Activated naive CD8-positive, alpha-beta T cell treated with anti-CD3 and anti-CD28 coated beads, Interleukin-2, amount 50 U/mL, for 16 hours (primary cell): ENCODE measurements around the gene TMEM247.

Experiments used
- DNase-seq: peaks from one replicate; pipeline ENCODE4 v3.0.0-alpha.2; 2020; ENCODE audit warnings: low read depth, low spot score

TMEM247 gene

DNA sequence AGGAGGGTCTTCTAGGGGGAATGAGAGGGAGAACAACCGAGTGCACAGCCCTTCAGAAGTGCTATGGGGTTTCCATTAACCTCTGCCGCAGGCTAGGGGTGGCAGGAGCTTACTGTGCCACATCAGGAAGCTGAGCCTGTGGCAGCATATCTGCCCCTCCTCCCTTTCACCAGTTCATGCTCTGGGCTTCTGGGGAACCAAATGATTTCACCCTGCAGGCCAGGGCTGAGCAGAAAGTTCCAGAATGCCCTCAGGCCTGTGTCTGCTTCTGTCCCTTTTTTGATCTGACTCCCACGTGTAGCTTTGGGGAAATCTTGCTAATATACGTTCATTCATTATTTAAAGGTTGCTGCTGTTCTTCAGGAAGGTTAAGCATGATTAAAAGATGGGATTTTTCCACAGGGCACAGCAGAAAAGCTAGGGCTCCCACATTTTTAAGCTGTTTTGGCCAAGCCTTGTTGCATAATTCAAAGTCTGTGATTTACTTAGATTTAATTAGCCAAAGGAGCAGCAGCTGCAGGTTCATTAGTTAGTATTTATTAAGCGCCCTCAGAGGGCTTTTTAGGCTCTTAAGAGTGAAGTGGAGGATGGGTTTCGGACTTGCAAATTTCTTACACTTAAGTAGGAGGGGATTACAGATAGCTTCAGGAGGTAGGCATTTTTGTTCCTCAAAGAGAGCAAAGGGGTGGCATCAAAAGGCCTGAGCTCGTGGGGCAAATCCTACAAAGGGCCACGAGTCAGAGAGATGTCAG is 10.2 kb downstream of the TMEM247 start:
- DNase-seq: no peak

DNA sequence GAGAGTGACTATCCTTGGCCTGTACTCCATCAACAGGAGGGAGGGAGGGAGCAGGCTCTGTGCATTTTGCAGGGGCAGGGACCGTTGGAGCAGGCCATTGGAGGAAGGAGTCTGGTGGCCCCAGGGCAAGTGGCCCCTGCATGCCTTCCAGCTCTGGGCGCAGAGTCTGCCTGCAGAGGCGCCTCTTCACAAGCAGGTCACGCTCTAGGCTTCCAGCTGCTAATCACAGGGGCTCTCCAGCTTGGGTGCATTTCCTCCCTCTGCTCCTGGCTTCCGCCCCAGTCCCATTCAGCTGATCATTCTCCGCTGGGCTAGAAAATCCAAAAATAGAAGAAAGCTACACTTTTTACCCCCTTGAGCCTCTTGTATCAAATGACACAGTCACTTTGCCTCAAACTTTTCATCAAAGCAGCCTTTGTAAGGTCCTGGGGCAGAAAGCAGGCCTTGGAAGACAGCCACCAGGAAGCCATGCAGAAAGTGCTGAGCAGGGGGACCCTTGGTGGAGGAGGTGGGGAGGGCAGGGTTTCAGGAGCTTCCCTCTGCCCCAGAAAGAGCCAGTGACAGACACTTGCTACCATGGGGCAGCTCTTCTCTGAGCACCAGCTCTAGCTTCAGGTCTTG is 11.3 kb downstream of the TMEM247 start:
- DNase-seq: no peak

DNA sequence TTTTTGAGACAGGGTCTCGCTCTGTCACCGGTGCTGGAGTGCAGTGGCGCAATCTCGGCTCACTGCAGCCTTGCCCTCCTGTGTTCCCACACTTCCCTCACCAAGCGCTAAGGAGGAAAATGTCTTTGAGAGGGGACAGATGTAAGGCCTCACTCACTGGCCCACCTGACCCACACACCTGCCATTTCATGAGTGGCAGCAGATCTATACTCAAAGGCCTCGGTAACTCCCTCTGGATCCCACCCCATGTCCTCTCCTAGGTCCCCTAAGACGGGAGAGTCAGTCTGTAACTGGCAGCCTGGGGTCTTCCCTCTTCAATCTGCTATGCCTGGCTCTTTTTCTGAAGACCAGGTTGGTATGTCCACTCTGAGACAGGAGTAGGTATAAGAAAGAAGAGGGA is 12.9 kb downstream of the TMEM247 start:
- no peak for DNase-seq

DNA sequence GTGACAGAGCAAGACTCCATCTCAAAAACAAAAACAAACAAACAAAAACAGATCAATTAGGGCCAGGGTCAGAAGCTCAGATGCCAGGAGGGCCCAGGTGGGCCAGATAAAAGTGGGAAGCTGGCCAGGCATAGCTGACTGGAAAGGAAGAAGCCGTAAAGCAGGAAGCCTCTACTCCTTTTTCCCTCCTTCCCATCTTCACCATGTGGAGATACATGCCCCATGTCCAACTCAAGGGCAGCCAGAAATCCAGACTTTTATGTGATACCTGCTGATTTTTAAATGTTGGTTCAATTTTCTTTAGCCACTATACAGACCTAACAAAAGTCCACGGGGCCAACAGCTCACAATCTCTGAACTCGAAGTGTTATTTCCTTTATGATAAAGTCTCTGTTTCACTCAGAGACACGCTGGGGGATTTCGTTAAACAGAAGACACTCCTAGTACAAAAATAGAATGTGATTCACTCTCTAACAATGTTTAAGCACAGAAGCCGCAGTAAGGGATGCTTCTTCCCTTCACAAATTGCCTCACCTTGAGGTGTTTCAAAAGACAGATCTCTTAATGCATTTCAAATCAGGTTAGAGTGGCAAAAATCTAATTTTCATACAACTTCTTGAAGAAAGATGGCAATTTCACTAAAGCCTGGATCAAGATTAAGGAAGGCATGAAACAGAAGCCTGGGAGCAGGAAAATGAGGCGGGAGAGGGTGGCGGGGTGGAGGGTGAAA is 14.0 kb downstream of the TMEM247 start:
- DNase-seq: no peak

DNA sequence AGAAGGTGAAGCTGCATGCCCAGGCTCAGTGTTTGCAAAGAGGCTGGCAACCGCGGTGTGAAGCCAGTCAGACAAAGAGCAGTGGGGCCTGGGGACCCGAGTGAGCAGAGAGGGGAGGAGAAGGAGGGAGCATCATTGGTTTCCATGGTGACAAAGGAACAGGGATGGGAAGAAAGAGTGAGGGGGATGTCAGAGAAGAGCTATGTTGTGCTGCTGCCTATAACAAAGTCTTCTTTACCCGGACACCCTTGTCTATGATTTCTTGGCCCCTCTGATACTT is 14.5 kb downstream of the TMEM247 start:
- no peak for DNase-seq

DNA sequence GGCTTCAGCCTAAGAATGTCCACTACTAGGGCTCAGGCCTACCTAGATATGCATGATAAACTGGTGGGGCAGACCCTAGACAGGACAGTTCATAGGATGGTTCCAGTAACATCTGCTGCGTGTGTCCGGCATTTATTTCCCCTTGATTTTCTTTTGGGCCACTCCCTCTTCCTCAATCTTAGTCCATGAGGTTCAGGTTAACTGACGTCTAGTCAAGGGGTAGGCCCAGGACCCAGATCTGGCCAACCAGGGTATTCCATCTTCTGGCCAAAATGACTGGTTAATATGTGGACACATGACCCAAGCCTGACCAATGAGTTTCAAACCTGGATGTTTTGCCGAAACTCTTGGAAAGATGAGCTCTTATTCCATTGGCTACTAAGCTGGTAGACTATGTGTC is 15.2 kb downstream of the TMEM247 start:
- no peak for DNase-seq

DNA sequence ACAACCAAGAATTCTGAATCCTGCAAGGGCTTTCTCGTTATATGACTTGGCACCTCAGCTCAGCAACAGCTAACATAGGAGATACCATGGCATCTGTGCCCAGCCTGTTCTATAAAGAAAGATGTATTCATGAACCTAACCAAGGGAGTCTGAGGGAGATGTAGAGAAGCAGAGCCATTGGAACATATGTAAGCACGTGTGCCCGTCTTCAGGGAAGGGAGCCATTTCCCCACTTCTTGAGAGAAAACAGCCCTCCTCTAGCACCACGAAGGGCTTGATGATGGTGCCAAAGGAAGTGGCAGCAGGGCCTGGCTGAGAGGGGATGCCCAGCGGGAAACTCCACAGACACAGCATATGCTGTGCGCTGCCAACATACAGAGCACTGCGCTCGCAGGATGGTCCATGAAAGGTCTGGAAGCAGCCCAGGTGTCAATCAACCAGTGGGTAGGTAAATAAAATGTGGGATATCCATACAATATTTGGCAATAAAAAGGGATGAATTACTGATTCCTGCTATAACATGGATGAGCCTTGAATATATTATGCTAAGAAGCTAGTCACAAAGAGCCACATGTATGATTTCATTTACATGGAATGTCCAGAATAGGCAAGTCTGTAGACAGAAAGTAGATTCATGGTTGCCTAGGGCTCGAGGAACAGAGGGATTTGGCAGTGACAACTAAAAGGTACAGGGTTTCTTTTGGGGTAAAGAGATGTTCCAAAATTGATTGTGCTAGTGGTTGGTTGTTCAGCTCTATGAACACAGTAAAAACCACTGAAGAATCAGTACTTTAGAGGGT is 16.1 kb downstream of the TMEM247 start:
- DNase-seq: no peak

DNA sequence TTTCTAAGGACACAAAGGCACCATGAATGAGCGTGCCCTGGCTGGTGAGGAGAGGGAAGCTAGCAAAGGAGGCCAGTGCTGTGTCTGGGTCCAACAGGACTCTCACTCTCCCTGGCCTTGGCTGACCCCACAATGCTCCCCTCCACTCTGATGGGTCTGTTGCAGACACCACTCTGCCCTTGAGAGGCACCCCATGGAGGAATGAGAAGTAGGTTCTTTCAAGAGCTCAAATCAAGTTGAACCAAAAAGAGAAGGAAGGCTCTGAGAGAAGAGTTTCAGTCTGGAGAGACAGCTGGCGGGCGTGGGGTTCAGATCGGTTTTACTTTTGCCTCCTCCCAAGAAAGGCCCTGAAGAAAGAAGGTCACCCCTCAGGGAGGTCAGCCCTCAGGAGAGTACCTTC is 18.4 kb downstream of the TMEM247 start:
- no peak for DNase-seq

DNA sequence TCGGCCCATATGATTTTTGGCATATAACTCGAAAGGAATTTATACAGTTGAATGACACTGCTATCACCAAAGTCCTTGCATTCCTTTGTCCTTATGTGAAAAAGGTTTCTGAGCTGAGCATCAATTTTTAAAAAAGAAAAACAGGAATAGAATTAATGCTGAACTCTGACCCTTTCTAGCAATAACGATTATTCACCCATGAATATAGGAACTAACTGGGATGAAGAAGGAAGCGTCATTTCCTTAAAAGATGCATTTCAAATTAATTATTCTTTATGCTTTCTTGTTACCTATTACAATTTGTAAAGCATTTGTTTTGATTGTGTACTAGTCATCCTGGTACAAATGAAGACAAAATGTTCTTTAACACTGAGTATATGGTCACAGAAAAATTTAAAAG is 19.3 kb downstream of the TMEM247 start:
- DNase-seq: no peak

DNA sequence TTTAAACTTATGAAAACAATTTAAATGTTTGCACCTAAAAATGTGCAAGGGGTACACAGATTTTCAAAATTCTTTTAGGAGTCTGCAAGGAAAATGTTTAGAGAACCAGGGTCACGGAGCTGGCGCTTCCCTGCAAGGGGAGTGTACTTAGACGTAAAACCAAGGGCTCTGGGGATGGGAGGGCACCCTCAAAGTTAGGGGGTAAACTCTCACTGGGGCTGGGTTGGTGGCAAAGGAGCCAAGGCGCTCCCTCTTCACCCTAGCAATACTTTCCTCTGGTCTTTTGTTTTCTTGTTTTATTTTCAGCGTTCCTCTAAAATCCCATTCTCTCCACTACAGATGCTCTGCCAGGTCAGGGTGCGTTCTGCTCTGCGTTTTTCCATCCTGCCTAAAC is 20.0 kb downstream of the TMEM247 start:
- no peak for DNase-seq

DNA sequence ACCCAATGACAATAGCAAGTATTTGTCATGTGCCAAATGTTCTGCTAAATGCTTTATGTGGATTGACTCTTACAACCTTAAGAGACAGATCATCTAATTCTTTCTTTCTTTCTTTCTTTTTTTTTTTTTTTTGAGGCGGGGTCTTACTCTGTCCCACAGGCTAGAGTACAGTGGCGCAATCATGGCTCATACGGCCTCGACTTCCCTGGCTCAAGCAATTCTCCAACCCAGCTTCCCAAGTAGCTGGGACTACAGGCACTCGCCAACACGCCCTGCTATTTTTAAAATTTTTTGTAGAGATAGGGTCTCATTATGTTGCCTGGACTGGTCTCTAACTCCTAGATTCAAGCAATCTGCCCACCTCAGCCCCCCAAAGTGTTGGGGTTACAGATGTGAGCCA is 21.4 kb downstream of the TMEM247 start:
- DNase-seq: no peak

DNA sequence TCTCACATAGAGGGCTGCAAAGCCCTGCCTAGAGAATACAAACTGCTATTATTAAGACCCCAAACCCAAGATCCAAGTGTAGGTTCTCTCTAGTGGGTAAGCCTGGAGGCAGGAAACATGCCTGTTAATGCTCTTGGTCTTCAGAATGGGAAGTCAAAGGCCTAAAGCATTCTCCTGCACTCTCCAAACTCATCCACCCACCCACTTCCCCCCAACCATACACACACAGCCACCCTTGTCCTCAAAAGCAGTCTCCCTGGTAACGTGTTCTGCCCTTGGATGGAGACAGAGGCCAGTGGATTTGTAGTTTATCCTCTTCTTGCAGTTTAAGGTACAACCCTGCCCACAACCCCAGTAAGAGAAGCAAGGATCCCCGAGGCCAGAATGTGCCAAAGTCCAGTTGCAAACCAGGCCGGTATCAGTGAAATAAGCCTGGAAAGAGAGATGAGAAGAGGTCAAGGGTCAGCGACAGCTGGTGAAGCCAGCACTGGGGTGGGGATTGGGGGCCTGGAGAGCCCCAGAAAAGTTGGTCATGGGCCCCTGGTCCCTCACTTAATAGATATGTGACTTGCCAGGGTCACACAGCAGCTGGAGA is 23.0 kb downstream of the TMEM247 start:
- DNase-seq: no peak

DNA sequence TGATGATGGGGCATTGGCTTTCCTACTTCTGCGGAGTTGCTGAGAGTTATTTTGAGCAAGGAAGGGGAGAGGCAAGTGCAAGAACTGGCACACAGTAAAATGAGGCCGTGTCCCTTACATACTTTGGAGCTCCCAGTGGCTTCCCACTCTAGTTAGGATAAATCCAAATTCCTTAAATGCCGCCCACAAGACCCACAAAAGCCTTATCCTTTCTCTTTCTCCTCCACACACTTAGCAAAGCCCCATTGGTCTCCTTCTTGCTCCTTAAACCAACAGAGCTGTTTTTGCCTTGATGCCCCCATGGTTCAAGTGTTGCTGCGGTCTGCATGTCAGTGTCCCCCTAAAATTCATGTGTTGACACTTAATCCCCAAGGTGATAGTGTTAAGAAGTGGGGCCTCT is 24.3 kb downstream of the TMEM247 start:
- no peak for DNase-seq

DNA sequence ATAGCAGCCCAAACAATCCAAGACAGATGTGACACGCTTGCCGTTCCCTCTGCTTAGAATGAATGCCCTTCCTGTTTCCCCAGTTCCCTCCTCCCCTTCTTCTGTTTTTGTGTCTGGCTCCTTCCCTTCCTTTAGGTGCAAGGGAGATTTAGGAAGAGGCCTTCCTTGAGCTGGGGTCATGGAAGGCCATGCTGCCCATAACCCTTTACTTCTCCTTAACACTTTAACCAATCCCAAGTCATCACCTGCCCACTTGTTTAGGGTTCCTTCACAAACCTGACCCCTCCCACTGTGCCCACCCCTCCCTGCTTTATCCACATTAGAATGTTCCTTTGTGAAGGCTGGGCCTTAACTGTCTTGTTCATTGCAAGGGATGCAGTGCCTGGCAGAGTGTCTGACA is 24.9 kb downstream of the TMEM247 start:
- DNase-seq: no peak

DNA sequence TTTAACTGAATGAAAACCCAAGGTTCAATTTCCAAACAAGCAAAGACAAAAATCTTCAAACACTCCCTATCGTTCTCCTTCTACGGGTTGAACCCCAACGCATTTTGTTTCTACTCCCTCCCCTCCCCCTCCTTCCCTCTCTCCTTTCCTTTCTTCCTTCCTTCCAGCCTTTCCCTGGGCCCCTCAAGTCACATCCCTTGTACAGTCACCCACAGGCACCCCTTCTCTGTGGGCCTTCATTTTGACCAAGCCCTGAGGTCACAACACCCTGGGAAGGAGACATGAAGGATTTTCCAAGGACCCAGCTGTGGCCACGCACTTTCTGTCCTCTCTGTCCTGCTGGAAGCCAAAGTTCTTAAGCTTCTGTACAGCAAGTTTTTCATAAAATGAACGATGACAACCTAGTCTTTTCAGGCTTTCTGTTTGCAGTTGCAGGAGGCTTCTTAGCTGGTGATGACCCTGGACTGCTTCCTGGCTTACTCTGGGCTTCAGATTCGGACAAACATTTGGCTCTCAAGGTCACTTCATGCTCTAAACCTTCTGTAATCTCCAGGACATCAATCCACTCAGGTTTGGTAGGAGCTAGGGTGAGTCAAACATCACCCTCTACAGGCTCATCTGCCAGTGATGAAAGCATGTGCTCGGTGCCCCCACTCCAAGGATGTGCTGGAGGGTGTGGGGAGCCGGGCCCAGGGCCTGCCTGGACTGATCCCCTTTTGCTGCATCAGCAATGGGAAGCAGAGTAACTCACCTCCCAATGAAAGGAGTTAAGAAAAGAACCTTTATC is 25.5 kb downstream of the TMEM247 start:
- no peak for DNase-seq

DNA sequence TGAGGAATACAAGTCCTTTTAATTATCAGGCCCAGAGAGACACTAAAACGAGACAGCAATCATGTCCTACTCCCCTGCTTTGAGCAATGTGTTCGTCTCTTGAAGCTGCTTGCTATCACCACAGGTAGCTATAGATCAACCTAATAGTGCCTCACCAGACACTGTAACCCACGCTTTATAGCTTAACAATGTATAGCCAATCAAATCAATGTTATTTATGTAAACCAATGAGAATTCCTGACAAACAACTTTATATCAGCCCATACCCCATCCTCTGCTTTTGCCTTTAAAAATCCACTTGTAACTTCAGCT is 26.1 kb downstream of the TMEM247 start:
- DNase-seq: no peak

DNA sequence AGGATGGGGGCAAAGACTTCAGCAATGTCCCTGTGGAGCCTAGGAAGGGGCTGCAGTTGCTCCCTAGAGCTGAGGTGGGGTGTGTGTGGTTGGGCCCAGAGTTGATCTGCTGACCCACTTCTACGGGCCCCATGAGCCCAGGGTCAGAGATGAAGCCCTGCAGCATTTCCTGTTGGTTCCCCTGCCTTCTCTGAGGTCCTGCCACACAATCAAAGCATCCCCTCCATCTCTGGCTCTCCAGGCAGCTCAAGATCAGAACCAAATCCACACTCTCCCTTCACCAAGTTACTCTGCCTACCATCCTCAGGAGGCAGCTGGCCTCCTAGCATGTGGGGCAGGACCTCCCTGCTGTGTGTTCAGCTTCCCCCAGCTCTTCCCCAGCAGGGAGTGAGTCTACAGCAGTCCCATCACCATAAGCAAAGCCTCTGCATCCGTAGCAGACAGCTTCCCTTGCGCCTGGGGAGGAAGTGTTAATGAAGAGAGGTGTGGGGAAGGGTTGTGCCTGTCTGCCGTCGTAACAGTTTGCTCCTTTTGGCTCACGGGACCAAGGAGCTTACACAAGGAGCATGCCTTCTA is 26.9 kb downstream of the TMEM247 start:
- no peak for DNase-seq

DNA sequence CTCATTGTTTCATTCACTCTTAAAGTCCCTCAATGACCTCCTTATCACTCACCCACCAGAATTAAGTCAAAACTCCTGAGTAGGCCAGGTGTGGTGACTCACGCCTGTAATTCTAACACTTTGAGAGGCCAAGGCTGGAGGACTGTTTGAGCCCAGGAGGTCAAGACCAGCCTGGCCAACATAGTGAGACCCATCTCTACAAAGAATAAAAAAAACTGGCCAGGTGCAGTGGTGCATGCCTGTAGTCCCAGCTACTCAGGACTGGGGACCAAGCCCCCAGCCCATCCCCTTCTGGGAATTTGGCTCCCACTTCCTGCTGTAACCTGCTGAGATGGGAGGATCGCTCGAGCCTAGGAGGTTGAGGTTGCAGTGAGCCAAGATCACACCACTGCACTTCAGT is 28.9 kb downstream of the TMEM247 start:
- DNase-seq: no peak

DNA sequence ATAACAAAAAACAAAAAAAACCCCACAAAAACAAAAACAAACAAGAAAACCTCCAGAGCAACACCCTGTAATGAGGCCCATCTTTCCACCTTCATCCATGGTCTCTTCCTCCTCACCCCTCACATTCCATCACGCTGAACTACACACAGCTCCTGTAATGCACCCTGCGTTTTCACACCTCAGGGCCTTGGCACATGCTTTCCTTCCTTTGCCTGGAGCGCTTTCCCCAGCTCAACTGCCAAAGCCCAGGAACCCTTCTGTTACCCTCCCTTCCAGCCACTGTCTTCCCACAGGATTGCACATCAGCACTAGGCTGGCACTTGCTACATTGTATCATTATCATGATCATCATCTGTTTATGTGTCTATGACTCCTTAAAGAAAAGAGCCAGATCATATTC is 29.4 kb downstream of the TMEM247 start:
- no peak for DNase-seq

DNA sequence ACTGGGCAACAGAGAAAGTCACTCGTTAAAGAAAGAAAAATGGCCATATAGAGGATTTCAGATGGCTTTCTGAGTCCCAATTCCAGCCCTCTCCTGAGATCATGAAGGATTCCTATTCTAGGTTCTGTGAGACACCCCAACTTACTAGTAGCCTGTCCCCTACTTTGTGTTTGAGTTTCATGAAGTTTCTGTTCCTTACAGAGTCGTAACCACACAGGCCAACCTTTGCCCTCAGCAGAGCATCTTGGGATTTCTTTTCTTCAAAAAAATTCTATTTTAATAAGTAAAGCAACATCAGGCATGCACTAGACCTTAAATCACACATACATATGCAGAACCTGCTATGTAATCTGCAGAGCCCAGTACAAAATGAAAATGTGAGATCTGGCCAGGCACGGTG is 30.4 kb downstream of the TMEM247 start:
- no peak for DNase-seq

DNA sequence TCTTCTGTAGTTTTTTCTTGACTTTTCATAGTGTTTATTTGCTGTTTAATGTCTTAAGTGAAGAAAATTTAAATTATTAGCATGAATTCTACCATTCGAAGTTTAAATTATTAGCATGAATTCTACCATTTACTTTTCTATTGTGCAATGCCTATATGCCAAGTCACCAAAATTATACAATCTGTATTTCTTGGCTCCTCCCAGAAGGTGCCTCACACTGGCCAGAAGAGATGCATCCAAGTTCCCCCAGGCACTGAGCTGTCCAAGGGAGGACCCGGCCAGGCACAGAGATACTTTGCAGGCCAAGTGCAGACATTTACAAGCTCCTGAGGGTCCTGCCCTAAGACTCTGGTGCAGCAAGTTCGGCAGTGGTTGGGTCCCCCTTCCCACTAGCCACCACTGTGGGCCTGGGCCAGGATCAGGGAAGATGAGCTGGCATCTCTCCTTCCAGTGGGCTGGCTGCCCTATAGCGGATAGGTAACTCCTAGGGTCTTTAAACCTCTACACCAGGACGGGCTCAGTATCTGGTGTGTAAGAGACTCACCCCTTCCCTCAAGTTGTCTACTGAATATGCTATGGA is 31.3 kb downstream of the TMEM247 start:
- DNase-seq: no peak
